ENCODE results near the gene FAM120AOS.
"Not testable (repeated sequence)": the region's sequence is repeated elsewhere in the genome, so short reads cannot be mapped to it uniquely, and the experiment has no call there.

Gene FAM120AOS

DNA sequence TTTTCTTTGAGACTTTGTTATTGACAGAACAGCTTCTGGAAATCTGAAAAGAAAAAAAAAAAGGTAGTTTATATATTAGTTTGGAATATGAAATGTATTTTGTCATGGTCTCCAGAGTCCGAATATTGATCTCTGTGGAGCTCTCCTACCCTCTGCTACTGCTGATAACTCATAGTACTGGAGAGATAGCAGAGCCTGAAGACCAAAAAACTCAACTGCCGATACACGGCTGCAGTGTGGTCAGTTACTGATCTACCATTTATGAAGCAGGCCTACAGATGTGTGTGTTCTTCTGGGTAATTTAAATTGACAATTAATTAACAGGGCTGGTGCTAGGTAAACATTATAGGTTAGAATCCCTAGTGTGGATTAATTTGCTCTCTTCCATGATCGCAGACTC lies 5.7 kb downstream of the FAM120AOS start:
- no peak for DNase-seq (ENCODE audit: extremely low spot score, insufficient read length, low read depth)
- FAIRE-seq, result no peak

DNA sequence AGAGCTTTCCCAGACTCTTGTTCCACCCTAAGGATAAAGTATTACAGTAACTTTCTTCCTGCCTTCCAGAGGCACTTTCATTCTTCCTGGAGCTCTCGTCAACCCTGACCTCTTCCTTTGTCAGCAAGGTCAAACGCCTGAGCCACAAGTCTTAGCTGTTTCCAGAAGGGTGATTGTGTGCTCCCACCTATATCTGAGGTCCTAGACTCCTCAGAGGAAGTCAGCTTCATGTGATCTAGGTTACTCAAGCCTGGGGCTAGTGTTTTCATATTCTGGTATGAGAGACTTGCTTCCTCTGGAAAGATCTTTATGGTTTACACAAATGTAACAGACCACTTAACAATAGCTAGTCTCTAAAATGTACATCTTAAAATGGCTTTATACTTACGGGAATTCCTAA lies 7.3 kb downstream of the FAM120AOS start:
- FAIRE-seq (no peak), DNase-seq (ENCODE audit: extremely low spot score, insufficient read length, low read depth) (no peak)

DNA sequence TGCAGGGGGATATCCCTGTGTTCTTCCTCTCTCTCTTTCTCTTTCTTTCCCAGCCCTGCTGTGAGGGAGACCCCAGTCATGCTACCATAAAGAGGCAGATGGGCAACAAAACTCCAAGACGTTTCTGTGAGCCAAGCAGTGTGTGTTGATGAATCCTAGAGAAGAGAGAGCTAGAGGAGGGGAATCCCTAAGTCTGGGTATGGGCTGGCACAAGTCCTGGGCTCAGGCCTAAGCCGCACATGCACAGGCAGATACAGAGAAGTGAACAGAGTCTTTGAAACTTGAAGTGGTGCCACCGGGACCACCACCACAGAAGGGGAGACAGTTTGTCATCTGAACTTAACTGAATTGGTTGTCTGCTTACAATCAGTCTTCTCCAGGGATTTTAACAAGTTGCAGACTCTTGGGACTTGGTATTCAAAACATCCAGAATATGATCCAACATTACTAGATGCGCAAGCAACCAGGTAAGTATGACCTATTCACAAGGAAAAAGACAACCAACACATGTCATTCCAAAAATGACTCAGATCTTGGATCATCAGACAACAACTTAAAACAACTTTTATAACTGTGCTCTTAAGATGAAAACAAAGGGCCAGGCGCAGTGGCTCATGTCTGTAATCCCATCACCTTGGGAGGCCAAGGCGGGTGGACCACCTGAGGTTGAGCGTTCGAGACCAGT lies 12.3 kb downstream of the FAM120AOS start:
- DNase-seq (ENCODE audit: extremely low spot score, insufficient read length, low read depth) (no peak), FAIRE-seq (no peak)

DNA sequence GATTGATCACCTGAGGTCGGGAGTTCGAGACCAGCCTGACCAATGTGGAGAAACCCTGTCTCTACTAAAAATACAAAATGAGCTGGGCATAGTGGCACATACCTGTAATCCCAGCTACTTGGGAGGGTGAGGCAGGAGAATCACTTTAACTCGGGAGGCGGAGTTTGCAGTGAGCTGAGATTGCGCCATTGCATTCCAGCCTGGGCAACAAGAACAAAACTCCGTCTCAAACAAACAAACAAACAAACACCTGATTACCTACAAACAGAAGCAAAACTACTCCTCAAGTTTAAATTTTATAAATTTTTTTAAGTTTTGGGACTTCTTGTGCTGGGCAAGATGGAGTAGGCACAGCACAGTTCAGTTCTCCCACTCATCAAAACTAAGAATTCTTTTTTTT lies 14.1 kb downstream of the FAM120AOS start:
- DNase-seq (ENCODE audit: extremely low spot score, insufficient read length, low read depth); FAIRE-seq: not testable (repeated sequence)

DNA sequence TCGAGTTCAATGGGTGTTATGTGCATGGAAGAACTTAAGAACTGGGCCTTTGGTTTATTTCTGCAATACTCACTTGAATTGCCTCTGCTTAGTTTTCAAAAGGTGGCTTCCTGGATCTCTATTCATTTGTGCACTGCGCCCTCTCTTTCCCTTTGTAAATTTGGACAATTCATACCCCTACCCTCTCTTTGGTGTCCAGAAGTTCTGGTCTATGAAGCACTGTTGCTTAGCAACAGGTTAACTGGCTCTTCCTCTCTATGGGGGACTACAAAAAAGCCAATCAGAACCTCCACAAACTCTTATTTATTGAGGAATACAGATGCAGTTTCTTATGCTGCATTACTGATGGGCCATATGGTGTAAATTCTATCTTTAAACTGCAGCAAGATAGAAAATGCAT lies 15.4 kb downstream of the FAM120AOS start:
- DNase-seq (ENCODE audit: extremely low spot score, insufficient read length, low read depth), result no peak
- no peak for FAIRE-seq

DNA sequence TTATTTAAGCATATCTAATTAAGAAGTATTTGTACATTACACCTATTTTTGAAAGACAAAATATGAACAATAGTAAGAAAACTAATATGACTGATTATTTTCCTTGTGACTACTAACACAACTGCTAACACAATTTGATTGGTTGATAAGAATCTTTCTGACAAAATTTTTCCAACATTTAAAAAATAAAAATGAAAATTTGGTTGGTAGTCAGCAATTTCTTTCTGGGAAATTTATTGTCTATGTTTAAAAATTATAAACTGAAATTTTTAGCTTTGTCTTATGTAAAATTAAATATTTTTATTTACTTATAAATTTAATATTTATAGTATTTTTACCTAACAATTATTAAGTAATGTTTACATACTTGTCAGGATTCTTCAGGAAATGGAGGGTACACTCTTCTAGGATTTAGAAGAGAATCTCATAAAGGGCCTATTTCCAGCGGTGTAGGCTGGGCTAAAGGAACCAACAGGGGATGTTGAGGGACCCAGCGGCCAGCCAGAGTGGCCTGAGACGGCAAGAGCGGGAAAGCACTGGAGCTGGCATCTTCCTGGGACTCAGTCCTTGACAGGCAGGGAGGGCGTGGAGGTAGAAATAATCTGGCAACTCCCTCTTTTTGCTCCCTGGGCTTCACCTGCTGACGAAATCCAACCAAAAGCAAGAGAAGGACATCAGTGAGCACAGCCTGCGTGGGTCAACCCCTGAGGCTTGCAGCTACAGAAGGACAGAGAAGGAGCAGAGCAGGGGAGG lies 16.6 kb downstream of the FAM120AOS start:
- no peak for DNase-seq (ENCODE audit: extremely low spot score, insufficient read length, low read depth)
- no peak for FAIRE-seq

DNA sequence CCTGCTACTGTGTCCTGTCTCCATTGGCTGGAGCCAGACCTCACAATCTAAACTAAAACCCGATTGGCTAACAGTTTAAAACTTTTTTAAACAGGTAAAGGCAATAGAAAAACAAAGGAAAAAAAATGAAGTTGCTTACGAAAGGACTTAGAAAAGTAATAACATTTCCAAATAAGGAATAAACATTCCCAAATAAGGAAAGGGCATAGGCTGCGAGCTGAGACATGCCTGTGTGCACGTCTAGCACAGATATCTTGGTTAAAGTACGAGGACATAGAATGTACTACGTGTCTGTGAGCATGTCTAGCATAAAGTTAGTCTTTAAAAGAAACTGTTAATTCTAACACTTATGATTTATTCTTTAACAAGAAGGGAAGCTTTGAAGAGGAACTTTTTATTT lies 17.2 kb downstream of the FAM120AOS start:
- FAIRE-seq (no peak), DNase-seq (ENCODE audit: extremely low spot score, insufficient read length, low read depth) (no peak)

DNA sequence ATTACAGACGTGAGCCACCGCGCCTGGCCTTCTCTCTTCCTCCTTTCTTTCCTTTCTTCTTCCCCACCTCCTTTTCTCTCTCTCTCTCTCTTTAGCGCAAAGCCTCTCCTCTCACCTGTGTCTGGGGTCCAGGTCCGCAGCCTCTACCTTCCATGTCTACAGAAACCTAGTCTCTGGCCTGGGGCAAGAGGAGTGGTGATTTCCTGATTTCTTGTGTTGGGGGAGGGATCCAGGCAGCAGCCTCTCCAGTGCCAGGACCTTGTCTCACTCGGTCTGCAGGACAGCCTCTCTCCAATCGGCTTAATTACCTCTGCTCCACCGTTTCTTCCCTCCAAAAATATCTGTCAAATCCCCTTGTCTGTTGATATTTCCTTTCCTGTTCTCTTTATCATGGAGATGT lies 18.0 kb downstream of the FAM120AOS start:
- FAIRE-seq (no peak), DNase-seq (ENCODE audit: extremely low spot score, insufficient read length, low read depth) (no peak)

DNA sequence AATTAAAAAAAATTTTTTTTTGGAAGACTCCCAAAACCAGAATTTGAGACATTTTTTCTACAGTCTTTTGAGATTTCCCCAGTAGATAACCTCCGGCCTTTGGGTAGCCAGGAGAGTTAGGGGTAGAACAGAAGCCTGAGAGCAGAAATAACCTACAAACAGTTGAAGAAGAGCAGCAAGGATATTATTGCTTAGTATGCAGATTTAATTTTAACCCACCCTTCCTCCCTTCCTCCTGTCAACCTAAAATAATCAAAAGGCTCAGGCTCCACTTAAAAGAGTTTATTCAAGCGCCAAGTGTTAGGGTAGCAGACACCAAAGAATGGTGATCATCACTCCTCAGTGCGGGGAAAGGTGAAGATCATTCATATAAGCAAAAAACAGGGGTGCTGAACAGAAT lies 19.3 kb downstream of the FAM120AOS start:
- no peak for FAIRE-seq
- no peak for DNase-seq (ENCODE audit: extremely low spot score, insufficient read length, low read depth)

DNA sequence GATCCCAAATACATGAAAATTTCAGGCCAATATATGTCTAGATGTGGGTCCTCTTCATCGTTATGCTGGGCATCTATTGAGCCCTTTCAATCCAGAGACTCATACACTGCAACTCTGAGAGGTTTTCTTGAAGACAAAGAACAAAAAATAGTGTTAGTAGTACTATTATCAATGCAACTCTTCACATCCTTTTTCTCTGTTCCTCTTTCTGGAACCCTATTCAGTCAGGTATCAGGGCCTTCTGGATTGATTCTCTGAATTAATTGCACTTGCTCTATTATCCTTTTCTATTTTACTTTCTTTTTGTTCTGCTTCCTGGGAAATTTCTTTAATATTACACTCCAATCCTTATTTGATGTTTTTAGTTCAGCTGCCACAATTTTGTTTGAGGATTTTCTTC lies 20.4 kb downstream of the FAM120AOS start:
- no peak for DNase-seq (ENCODE audit: extremely low spot score, insufficient read length, low read depth)
- no peak for FAIRE-seq

DNA sequence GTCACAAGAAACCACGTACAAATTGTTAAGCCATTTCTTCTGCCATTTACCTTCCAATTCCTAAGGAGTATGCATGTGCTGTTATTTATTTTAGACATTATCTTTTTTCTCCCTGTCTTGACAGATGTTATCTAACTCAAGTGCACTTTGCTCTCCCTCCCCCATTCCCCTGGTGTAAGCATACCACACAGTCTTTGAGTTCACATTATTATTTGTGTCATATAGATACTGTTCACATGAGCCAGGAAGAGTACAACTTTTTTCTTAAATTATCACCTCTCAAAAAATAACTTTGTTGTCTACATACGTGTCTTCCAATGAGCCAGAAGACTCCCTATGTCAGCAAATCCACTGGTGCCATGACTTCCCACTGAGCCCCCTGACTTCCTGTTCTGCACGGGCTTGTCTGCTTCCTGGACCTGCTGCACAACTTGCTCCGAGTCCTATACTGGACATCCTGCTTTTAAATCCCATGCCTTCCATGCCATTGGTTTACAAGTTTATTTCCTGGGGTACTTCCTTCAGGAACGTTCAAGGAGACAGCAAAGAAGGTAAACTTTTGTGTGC lies 21.8 kb downstream of the FAM120AOS start:
- FAIRE-seq (no peak), DNase-seq (ENCODE audit: extremely low spot score, insufficient read length, low read depth) (no peak)

DNA sequence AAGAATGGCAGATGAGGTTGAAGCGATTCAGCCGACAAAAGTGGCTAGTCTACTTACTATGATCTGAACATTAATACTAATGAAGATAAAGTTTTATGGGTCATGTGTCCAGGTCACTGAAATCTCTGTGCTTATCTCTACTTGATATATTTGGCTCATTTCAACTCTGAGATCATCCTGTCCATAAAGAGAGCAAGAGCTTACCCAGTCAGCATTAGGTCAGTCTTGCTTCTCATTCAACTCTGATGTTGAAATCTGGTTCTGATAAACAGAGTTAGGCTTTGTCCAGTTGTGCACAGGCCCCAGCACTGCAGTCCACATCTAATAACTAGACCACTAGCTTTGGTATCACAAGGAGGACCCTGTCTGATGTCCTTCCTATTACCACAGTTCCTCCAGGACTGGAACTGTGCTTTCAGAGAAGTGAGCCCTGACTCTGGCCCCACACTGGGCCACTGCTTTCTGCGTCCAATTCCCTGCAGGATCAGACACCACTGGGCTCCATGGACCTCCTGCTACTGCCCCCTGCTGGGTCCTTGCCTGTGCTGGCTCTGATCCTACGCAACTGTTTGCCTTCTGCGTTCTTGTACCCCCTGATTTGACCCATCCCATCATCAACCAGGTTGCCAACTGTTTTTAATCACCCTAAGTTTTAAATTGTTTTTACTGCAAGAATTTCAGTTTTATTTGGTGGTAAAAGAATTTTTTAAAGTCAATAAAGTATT lies 25.6 kb downstream of the FAM120AOS start:
- DNase-seq (ENCODE audit: extremely low spot score, insufficient read length, low read depth), result no peak
- no peak for FAIRE-seq

DNA sequence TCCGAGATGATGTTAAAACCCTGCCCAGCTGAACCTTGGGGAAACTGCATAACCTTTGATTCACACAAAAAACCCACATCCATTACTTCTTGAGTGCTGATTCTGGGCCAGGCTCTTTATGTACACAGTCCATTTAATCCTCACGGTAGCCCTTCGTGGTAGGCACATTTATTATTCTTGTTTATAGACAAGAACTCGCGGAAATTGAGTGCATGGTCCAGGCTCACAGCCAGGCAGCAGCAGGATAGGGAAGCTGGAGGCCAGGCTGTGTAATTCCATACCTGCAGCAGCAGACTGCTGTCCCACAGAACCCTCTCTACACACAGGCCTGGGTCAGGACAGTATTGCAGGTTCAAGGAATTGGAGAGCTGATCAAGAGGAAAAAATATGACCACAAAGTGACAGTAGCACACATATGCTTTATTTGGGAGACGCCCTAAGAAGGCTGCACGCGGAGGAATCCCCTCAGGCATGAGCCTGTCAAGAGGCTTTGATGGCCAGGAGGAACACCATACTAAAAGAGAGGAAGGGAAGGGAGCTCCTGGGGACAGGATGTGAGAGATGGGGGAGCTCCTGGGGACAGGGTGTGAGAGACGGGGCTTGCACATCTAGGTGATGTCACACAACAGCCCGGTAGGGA lies 30.3 kb downstream of the FAM120AOS start:
- no peak for FAIRE-seq
- DNase-seq (ENCODE audit: extremely low spot score, insufficient read length, low read depth), result no peak

DNA sequence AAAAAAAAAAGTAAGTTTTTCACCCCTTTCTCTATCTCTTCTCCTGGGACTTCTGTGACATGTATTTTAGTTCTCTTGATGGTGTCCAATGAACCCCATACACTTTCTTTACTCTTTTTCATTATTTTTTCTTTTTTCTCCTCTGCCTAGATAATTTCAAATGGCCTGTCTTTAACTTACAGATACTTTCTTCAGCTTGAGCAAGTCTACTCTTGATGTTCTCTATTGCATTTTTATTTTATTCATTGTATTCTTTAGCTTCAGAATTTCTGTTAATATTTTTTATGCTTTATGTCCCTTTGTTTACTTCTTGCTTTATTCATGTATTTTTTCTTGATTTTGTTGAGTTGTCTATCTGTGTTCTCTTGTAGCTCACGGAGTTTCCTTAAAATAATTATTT lies 34.4 kb downstream of the FAM120AOS start:
- FAIRE-seq (no peak), DNase-seq (ENCODE audit: extremely low spot score, insufficient read length, low read depth) (no peak)

DNA sequence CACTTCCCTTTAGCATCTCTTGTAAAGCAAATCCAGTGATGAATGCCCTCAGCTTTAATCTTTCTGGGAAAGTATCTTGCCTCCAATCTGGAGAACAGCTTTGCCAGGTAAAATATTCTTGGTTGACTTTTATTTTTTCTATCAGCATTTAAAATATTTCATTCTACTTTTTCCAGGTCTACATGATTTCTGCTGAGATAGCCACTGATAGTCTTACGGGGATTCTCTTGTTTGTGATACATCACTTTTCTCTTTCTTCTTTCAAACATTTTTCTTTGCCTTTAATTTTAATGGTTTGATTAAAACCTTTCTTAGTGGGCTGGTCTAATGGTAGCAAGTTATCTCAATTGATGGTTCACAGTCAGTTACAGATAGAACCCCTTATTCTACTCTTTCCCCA lies 35.8 kb downstream of the FAM120AOS start:
- no peak for FAIRE-seq

DNA sequence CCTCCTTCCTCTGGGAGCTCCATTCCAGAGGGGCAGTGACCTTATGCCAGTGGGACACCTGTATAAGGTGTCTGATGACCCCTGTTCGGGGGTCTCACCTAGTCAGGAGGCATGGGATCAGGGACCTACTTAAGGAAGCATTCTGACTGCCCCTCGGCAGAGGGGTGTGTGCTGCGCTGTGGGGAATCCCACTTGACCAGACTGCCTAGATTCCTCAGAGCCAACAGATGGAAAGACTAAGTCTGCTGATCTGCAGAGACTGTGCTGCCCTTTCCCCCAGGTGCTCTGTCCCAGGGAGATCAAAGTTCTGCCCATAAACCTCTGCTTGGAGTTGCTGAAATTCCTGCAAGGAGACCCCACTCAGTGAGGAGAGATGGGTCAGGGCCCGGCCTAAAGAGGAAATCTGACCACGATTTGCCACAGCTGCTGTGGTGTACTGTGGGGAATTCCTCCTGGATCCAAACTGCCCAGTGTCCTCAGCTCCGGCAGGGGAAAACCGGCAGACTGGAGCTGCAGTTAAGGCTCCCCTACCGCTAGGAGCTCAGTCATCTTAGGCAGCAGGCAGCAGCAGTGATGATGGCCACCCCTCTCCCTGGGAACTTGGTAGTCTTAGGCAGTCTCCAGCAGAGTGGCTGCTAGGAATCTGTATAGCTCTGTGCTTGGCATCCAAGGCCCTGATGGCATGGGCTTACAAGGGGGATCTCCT lies 36.7 kb downstream of the FAM120AOS start:
- FAIRE-seq (no peak), DNase-seq (ENCODE audit: extremely low spot score, insufficient read length, low read depth) (no peak)

More for the DNA sequence above, 35.8 kb downstream of the FAM120AOS start:
- no peak for DNase-seq (ENCODE audit: extremely low spot score, insufficient read length, low read depth)

DNA sequence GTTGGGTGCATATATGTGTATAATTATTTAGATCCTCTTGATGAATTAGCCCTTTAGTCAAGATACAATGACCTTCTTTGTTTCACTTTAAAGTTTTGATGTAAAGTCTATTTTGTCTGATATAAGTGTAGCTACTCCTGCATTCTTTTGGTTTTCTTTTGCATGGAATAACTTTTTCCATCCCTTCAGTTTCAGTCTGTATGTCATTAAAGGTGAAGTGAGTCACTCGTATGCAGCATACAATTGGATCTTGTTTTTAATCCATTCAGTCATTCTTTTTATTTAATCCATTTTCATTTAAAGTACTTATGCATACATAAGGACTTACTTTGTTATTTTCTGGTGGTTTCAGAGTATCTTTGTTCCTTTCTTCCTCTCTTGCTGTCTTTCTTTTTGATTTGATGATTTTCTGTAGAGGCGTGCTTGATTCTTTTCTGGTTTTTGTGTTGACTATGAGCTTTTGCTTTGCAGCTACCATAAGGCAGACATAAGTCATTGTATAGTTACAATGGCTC lies 38.1 kb downstream of the FAM120AOS start:
- no peak for FAIRE-seq
- no peak for DNase-seq (ENCODE audit: extremely low spot score, insufficient read length, low read depth)

DNA sequence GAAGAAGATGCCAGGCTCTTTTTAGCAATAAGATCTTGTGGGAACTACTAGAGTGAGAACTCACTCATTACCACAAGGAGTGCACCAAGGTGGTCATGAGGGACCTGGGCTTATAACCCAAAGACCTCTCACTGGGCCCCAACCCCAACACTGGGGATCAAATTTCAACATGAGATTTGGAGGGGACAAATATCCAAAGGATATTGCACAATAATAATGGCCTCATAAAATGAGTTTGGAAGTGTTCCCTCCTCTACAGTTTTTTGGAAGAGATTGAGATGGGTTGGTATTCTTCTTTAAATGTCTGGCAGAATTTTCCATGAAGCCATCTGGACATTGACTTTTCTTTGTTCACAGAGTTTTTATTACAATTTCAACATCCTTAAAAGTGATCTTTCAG lies 39.9 kb downstream of the FAM120AOS start:
- FAIRE-seq, result no peak
- DNase-seq (ENCODE audit: extremely low spot score, insufficient read length, low read depth), result no peak

DNA sequence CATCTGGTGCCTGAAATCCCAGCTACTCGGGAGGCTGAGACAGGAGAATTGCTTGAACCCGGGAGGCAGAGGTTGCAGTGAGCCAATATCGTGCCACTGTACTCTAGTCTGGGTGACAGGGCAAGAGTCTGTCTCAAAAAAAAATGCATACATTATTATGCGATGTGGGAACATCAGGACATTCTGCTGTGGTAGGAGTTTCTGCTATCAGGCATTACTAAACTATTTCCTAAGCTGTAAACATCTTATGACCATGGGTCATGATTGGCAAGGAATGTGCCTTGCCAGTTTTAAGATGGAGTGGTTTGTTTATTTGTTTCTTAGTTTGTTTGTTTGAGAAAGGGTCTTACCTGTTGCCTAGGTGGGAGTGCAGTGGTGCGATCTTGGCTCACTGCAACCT lies 47.0 kb downstream of the FAM120AOS start:
- DNase-seq (ENCODE audit: extremely low spot score, insufficient read length, low read depth), result no peak
- no peak for FAIRE-seq

DNA sequence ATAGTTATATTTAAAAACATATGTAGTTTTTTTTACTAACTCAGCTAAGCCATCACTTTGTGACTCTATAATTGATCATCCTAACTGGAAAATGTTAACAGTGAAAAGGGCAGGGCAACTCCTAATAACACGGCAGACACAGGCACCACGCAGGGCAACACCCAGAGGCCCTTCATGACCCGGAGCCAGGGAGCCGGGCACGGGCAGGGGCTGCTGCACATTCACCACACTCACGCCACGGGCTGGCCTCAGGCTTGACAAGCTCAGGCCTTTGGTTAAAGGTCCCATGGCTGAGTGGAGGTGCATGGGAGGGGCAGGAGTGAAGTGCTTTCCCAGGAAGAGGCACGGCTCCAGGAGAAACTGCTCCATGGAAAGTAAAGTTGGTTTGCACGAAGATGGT lies 54.9 kb downstream of the FAM120AOS start:
- no peak for DNase-seq (ENCODE audit: extremely low spot score, insufficient read length, low read depth)
- FAIRE-seq, result no peak

All from GM18507 (cell line).